ENCODE data around the gene KLRC2.

DNA sequence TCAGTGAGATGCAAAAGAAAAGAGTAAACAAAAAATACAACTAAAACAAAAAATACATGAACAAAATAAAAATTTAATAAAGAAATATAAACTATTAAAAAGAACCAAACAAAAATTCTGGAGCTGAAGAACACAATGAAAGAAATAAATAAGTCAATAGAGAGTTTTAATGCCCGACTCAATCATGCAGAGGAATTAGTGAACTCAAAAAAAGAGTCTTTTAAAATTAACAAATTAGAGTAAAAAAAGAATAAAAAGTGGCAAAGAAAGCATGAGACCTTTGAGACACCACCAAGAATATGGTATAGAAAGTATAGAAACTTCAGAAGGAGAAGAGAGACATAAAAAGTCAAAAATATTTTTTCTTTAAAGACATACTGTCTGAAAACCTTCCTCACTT, 20.0 kb upstream of the KLRC2 start:
- TF ChIP-seq GABPA (IDR thresholded peaks at IDR 0.05; ENCODE audit: low read depth) = no peak
- no peak for TF ChIP-seq CTCF (IDR thresholded peaks at IDR 0.05; ENCODE audit: insufficient read depth, low read length)
- no peak for TF ChIP-seq POLR2AphosphoS5 (IDR thresholded peaks at IDR 0.05; ENCODE audit: low read depth)
- TF ChIP-seq REST (IDR thresholded peaks at IDR 0.05; ENCODE audit: insufficient replicate concordance, low read depth) = no peak
- no peak for TF ChIP-seq SPI1 (IDR thresholded peaks at IDR 0.05; ENCODE audit: borderline replicate concordance, low read depth)

Data from HL-60 (cell line).